ENCODE measurements around the gene CARD14.
A peak's percentile ranks its signal among the peaks of the same experiment; 100 is the strongest.
"Not testable (repeated sequence)": the region's sequence is repeated elsewhere in the genome, so short reads cannot be mapped to it uniquely, and the experiment has no call there.

CARD14 gene

DNA sequence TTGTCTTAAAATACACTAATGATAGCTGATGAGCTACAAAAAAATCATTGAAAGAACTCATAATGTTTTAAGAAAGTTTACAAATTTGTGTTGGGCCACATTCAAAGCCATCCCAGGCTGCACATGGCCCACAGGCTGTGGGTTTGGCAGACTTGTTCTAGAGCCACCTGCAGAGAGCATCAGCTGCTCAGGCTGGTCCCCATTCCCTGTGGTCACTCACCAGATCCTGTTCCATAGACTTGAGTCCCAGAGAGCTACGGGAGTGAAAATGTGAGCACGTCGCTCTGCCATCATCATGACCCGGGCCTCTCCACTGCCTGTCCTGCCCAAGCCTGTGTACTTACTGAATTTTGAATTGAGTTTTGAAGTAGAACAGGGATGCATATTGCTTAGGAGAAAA is 57.3 kb downstream of the CARD14 start:
- no peak for DNase-seq (ENCODE audit: low read depth)

DNA sequence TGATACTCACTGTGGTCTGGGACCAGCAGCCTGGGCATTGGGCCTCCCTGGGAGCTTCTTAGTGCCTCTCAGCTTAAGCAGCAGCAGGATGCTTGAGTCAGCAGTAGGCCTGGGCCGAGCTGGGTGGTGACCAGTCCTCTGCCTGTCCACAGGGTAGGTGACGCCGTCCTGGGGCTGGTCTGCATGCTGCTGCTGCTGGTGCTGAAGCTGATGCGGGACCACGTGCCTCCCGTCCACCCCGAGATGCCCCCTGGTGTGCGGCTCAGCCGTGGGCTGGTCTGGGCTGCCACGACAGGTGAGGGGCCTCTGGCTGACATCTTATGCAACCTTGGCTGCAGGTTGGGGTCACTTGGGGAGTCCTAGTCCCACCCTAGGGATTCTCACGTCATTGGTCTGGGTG is 57.8 kb downstream of the CARD14 start:
- DNase-seq (ENCODE audit: low read depth) = no peak

DNA sequence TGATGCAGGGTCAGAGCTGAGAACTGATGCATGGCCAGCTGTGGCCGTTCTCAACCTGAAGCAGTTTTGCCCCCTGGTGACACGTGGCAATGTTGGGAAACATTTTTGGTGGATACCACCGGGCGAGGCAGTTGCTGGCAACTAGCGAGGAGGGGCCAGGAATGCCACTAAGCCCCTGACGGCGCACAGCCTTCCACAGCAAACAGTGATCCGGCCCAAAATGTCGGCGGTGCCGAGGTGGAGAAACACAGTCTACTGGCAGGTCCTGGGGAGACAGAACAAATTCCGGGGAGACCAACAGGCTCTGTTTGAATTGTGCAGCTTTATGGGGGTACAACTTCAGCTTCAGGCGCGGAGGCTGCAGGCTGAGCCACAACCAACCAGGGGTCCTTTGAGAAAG is 58.6 kb downstream of the CARD14 start:
- DNase-seq (ENCODE audit: low read depth) = no peak

DNA sequence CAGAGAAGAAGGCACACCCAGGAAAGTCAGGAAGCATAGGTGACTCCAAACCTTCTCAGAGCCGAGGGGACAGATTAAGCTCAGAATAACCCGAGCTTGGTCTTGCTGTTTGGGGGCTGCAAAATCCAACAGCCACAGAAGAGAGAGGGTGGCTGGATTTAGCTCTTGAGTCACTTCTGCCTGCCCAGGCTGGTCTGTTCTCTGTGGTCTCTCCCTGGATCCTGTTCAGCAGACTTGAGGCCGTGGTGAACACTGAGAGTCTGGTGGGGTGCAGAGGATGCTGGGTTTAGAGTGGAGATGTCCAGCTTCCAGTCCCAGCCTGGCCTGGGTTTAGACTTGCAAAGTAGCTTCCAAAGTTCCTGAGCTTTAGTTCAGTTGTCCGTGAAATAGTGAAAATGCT is 59.2 kb downstream of the CARD14 start:
- DNase-seq (ENCODE audit: low read depth) = no peak

DNA sequence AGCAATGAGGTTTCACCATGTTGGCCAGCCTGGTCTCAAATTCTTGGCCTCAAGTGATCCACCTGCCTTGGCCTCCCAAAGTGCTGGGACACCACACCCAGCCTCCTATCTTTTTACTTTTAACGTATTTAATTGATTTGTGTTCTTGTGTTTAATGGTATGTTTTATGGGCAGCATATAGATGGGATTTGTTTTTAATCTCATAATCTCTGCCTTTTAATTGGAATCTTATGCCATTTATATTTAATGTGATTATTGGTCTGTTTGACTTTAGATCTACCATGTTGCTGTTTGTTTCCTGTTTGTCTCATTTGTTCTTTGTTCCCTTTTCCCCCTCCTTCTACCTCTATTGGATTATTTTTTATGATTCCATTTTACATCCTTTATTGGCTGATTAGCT is 62.6 kb downstream of the CARD14 start:
- no peak for DNase-seq (ENCODE audit: low read depth)

DNA sequence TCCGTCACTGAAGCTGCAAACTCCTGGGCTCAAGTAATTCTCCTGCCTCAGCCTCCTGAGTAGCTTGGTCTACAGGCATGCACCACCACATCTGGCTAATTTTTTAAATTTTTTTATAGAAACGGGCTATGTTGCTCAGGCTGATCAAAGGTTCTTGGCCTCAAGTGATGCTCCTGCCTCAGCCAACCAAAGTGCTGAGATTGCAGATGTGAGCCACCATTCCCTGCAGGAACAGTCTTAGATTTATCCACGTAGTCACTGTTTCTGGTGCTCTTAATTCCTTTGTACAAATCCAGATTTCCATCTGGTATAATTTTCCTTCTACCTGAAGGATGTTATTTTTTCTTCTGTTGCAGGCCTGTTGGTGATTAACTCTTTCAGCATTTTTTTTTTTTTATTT is 63.4 kb downstream of the CARD14 start:
- DNase-seq (ENCODE audit: low read depth) = no peak

DNA sequence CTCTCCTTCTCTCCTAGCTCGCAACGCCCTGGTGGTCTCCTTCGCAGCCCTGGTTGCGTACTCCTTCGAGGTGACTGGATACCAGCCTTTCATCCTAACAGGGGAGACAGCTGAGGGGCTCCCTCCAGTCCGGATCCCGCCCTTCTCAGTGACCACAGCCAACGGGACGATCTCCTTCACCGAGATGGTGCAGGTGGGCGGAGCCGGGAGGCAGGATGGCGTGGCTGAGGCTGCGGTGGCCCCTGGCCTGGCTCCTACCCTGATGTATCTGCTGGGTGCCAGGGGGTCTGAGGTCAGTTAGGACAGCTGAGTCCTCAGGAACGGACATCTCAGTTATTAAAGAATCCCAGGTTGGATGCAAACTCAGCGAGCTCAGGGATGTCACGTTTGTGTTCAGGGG is 67.1 kb downstream of the CARD14 start:
- no peak for DNase-seq (ENCODE audit: low read depth)

DNA sequence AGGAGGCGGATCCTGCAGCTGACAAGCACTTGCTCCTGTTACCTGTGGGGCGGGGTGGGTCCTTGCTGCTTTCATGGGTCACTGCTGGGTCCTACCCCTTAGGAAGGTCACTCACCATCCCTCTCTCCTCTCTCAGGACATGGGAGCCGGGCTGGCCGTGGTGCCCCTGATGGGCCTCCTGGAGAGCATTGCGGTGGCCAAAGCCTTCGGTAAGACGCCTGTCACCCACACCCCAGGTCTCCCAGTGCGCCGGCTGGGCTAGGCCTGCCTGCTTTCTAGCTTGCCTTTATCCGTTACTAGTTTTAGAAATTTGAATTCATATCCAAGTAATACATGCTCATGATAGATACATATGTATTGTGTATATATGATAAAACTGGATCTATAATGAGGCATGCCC is 67.6 kb downstream of the CARD14 start:
- no peak for DNase-seq (ENCODE audit: low read depth)

DNA sequence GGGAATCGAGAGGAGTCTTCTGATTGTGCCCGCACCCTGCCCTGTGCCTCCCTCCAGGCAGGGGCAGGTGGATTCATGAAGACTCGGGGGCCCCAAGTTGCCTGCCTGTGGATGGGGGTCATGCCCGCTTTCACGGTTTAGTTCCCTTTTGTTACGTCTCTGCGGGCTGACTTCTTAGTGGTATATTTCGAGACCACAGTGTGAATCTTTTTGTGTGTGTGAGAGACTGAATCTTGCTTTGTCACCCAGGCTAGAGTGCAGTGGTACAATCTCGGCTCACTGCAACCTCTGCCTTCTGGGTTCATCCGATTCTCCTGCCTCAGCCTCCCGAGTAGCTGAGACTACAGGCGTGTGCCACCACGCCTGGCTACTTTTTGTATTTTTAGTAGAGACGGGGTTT is 72.7 kb downstream of the CARD14 start:
- no peak for DNase-seq (ENCODE audit: low read depth)

DNA sequence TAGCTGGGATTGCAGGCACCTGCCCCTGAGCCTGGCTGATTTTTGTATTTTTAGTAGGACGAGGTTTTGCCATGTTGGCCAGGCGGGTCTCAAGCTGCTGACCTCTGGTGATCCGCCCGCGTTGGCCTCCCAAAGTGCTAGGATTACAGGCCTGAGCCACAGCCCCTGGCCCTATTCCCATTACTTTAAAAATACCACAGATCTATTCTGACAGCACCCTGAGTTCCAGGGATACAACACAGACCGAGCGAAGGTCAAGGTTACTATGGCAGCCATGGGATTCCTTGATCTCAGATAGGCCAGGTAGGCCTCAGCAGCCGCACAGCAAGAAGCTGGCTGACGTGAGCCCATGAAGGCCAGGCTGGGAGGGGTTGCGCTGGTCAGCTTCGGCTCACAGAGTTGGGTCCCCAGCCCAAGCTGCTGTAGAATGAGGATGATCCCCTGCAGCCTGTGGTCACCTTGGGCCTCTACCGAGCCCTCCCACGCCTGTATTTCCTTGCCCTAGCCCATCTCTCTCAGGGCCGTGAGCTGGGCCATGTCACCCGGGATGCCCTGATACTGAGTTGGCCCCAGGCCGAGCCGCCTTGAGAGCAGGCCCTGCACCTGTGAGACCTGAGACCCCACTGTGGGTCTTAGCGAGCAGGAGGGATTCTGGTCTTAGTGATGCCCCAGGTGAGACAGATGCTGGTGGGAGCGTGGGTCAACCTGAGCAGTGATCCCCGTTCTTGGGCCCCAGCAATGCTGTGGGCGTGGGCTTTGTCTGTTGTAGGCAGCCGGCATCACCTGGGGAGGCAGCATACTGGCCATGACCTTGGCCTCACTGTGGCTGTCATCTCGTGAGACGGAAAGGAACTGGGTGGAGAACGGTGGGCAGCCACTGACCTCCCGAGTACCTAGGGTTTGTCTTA is 74.0 kb downstream of the CARD14 start:
- no peak for DNase-seq (ENCODE audit: low read depth)

DNA sequence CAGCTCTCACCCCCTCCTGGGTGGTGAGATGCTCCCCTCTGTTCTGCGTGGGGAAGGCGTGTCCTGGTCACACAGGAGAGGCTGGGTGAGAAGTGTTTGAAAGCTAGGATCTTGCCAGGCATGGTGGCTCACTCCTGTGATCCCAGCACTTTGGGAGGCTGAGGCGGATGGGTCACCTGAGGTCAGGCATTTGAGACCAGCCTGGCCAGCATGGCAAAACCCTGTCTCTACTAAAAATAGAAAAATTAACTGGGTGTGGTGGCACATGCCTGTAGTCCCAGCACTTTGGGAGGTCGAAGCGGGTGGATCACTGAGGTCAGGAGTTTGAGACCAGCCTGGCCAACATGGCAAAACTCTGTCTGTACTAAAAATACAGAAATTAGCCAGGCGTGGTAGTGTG is 74.6 kb downstream of the CARD14 start:
- DNase-seq (ENCODE audit: low read depth) = not testable (repeated sequence)

DNA sequence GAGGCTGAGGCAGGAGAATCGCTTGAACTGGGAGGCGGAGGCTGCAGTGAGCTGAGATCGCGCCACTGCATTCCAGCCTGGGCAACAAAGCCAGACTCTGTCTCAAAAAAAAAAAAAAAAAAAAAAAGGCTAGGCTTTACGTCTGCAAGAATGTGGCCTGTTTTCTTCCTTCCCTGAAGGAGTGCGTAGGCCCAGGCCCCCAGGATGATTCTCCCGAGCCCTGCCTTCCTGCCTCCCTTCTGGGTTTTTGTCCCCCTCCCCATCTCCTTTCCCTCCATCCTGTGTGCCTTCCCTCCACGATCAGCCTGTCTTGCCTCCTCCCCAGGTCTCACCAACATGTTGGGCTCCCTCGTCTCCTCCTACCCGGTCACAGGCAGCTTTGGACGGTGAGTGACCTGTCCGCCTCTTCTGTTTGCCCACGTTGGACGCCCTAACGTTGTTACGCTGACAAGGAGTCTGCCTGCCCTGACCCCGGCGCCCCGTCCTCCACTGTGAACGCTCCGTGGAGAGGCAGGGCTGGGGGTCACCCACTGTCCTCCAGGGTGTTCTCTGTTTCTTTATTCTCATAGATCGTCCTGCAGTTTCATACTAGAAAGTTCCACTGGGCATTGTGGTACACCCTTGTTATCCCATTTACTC is 75.2 kb downstream of the CARD14 start:
- no peak for DNase-seq (ENCODE audit: low read depth)

DNA sequence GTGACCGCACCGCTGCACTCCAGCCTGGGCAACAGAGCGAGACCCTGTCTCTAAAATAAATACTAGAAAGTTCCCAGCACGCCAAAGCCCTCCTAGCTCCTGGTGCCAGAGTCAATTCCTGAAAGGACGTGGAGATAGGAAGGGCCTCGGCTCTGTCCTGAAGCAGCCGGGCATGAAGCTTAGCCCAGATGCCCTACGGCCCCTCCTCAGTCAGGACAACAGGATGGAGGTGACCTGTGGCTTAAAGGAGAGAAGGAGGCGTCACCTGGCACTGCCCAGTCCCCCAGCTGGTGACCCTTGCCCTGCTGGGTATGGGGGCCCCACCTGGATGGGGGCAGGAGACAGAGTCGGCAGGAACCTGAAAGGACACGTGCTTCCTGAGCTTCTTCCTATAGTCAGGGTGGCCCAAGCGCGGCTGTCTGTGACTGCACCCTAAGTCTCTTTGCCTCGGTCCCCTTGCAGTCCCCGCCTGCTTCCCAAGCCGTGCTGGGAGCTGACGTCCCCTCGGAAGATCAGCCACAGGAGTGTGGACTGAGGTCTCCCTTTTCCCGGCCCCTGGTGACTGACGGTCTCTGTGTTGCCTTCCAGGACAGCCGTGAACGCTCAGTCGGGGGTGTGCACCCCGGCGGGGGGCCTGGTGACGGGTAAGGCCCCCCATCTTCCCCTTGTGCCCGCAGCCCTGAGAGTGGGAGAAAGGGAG is 75.9 kb downstream of the CARD14 start:
- no peak for DNase-seq (ENCODE audit: low read depth)

DNA sequence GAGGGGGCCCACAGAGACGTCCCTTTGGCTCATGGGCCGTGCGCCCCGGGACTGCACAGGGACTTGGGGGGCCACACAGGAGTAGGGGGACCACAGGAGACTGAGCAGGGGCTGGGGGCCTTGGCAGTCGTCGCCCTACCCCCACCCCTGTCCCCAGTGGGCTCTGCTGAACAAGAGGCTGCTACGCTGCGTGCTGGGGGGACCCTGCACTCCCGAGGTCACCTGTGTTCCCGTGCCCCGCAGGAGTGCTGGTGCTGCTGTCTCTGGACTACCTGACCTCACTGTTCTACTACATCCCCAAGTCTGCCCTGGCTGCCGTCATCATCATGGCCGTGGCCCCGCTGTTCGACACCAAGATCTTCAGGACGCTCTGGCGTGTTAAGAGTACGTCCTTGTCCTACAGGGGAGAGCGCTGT is 76.4 kb downstream of the CARD14 start:
- DNase-seq (ENCODE audit: low read depth) = no peak

DNA sequence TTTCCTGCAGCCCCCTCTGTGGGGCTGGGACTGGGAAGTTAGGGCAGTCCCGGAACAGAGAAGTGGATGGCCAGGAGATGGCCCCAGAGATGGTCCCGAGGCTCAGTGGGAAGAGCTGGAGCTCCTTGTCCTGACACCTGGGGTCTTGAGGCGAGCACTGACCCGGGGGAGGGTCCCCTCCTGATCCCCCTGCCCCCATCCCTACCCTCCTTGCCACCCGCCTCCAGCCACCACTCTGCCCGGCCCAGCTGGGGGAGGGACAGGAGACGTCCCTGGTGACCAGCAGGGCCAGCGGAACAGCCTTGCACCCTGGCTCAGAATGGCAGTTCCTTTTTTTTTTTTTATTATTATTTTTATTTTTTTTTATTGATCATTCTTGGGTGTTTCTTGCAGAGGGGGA is 76.9 kb downstream of the CARD14 start:
- no peak for DNase-seq (ENCODE audit: low read depth)

DNA sequence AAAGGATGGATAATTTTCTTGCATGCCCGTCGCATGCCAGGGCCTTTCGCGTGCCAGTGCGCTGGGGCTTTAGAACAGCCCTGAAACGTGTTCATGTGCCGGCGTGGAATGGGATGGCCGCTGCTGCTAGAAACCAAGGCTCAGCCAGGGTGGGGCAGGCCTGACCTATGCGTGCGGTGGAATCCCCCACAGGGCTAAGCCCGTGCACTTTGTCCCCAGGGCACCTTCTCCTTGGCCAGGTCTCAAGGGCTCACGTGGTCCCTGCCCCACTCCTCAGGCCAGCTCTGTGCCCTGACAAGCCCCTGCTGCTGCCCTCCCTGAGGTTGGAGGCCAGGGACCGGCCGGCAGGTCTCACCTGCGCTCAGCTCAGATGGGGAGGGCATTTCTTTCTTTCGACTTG is 77.7 kb downstream of the CARD14 start:
- DNase-seq (ENCODE audit: low read depth) = no peak

DNA sequence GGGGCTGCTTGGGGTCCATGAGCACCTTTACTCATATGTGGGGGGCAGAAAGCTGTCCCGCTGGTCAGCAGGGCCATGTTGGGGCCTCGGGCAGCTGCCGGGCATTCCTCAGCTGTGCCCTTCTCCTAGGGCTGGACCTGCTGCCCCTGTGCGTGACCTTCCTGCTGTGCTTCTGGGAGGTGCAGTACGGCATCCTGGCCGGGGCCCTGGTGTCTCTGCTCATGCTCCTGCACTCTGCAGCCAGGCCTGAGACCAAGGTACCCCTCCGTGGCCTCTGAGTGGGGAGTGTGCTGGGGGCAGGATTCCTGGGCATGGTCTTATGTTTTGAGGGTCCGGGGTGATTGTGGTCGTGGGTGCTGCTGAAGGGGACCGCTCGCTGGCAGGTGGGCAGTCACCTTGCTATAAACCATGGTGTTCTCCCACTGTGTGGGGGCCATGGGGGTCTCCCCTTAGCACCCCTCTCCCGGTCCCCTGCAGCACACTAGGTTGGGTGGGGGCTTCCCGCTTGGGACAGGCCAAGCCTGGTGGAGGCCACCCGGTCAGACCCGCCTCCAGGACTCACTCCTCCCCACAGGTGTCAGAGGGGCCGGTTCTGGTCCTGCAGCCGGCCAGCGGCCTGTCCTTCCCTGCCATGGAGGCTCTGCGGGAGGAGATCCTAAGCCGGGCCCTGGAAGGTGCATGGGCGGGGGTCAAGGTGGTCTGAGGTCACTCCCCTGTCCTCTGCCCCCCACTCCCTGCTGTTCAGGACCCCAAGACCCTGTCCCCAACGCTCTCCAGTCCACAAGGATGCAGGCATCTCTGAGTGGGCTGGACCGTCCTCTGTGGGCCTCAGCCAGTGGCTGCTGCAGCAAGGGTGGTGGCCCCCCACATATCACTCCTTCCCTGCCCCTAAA is 78.4 kb downstream of the CARD14 start:
- DNase-seq (ENCODE audit: low read depth) = no peak

DNA sequence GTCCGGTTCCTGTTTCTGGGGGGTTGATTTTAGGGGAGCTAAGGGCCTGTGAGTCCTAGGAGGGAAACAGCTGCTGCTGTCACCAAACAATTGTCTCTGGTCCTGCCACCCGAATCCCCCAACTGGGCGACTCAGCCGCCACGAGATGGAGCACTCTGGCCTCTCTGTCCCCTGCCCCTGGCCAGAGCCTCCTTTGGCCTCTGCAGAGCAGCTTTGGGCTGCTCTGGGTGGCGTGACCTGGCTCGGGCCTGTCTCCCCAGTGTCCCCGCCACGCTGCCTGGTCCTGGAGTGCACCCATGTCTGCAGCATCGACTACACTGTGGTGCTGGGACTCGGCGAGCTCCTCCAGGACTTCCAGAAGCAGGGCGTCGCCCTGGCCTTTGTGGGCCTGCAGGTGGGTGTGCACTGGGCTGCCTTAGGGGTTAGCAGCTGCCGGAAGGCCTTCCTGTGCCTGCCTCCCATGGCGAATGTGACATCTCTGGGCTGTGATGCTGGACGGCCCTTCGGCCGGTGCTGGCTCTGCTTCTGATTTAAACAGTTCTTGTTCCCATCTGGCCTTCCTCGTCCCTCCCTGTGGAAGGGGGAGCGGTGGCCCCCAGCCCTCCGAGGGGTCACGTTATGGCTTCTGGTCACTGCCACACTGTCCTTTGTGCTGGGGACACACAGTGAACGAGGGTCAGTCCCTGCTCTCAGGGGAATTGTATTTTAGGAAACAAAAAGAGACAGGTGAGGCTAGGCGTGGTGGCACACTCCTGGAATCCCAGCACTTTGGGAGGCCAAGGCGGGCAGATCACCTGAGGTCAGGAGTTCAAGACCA is 79.3 kb downstream of the CARD14 start:
- no peak for DNase-seq (ENCODE audit: low read depth)

DNA sequence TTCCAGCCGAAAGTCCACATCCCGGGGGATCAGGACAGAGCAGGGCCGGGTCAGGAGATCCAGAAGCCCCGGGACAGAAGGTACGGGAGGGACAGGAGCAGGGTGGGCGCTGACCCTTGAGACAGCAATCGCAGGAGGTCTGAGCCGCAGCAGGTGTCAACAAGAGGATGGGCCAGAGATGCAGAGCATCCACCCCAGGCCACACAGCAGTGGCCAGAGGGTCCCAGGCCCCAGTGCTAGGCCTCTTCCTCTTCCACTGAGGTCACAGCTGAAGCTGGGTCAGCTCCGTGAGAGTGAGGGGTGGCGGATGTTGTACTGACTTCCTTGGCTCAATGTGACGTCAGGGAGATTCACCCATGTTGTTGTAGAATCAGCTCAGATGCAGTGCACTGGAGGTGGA is 82.1 kb downstream of the CARD14 start:
- DNase-seq (ENCODE audit: low read depth) = no peak

DNA sequence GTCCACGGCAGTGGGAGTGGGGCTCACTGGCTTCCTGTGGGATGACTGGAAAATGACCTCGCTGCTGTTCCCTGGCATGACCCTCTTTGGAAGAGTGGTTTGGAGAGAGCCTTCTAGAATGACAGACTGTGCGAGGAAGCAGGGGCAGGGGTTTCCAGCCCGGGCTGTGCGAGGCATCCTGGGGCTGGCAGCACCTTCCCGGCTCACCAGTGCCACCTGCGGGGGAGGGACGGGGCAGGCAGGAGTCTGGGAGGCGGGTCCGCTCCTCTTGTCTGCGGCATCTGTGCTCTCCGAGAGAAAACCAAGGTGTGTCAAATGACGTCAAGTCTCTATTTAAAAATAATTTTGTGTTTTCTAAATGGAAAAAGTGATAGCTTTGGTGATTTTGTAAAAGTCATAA is 83.0 kb downstream of the CARD14 start:
- DNase-seq (ENCODE audit: low read depth) = peak; percentile 35
